HepG2 (cell line): ENCODE data around the gene HOXC10. TPM values are rescaled to one million over a fixed set of nuclear protein-coding genes. Genes with fewer than 3 reads are reported as not detected.

Experiments
- ATAC-seq: fragments of 200-7000 bp; cut with Tn5 transposase; 3 replicates; pipeline ENCODE4 v1.9.1; 2020; ENCODE audit warnings: mild to moderate bottlenecking, moderate library complexity
- BruUV-seq: library from RNA; stranded (reverse); fragments of 400-500 nt; replicated peaks from 2 replicates; lab custom pipeline; 2021; lab: Mats Ljungman, UMichigan
- CTCF ChIA-PET: fragments of 300-600 bp; formaldehyde crosslinking; extraction: SDS; loops from one replicate; lab custom pipeline; 2021; ENCODE audit warnings: low total read pairs, inconsistent platforms, low intra/inter-chr PET ratio; lab: Yijun Ruan, JAX
- POLR2A ChIA-PET: fragments of 350-600 bp; sonication (Branson Sonifier 250); formaldehyde crosslinking; loops from one replicate; lab custom pipeline; 2020; ENCODE audit warnings: antibody characterized with exemption, inconsistent platforms; lab: Yijun Ruan, JAX
- DNase-seq: peaks from one replicate; pipeline ENCODE4 v3.0.0-alpha.2; 2015; ENCODE audit warnings: low spot score
- FAIRE-seq: peaks from 3 replicates; lab custom pipeline; 2011; peaks lifted over from hg19 to GRCh38; lab: Jason Lieb, UNC
- H2AFZ ChIP-seq: one replicate; pipeline ENCODE4 v1.6.1; 2011; ENCODE audit warnings: low read length, inconsistent platforms
- H3K27ac ChIP-seq: fragments of 300-600 bp; 3 replicates; pipeline ENCODE4 v1.8.0; 2011; ENCODE audit warnings: mixed run types, mild to moderate bottlenecking, mixed read lengths, low read length, inconsistent platforms; ENCODE audit not compliant: insufficient read depth; ENCODE audit errors: extremely low read length
- H3K27me3 ChIP-seq, 2 experiments: fragments of 200-600 bp in 1 of 2; 2 replicates in 1 of 2; 3 replicates in 1 of 2; pipeline versions ENCODE4 v1.6.0 to v1.8.0; 2011; ENCODE audit warnings: low read length in 2 of 2, mild to moderate bottlenecking in 2 of 2, moderate library complexity in 2 of 2, inconsistent platforms in 1 of 2; ENCODE audit not compliant: insufficient read depth in 2 of 2, control insufficient read depth in 1 of 2
- H3K36me3 ChIP-seq, 2 experiments: fragments of 200-600 bp in 1 of 2; replicated peaks in 1 of 2; 2 replicates in 1 of 2; 3 replicates in 1 of 2; pipeline versions ENCODE4 v1.5.1 to v1.8.0; 2011; ENCODE audit warnings: low read length in 2 of 2, inconsistent platforms in 1 of 2; ENCODE audit not compliant: insufficient read depth in 2 of 2, control insufficient read depth in 1 of 2
- H3K4me1 ChIP-seq: 2 replicates; pipeline ENCODE4 v1.5.1; 2012; ENCODE audit warnings: low read length, inconsistent platforms; ENCODE audit not compliant: insufficient read depth
- H3K4me2 ChIP-seq: 2 replicates; pipeline ENCODE4 v1.6.0; 2011; ENCODE audit warnings: low read depth, low read length, inconsistent platforms
- H3K4me3 ChIP-seq, 3 experiments: fragments of 200-600 bp in 1 of 3; sonication (generic), shearing (Covaris generic) in 1 of 3; replicated peaks in 1 of 3; 2 replicates each; pipeline ENCODE4 v1.5.1; 2011 to 2016; ENCODE audit warnings: low read length in 3 of 3, inconsistent platforms in 2 of 3, low read depth in 2 of 3, mild to moderate bottlenecking in 2 of 3, control low read depth in 1 of 3, mixed read lengths in 1 of 3; ENCODE audit not compliant: insufficient read depth in 1 of 3
- H3K79me2 ChIP-seq: one replicate; pipeline ENCODE4 v1.6.1; 2011; ENCODE audit warnings: low read length, inconsistent platforms; ENCODE audit not compliant: insufficient read depth
- H3K9ac ChIP-seq: 2 replicates; pipeline ENCODE4 v1.6.0; 2011; ENCODE audit warnings: mild to moderate bottlenecking, low read depth, low read length, inconsistent platforms; ENCODE audit not compliant: insufficient read depth
- H3K9me3 ChIP-seq: 2 replicates; pipeline ENCODE4 v1.5.1; 2012; ENCODE audit warnings: mild to moderate bottlenecking, low read length
- H4K20me1 ChIP-seq: 2 replicates; pipeline ENCODE4 v1.6.0; 2011; ENCODE audit warnings: inconsistent platforms, mild to moderate bottlenecking, low read length, moderate library complexity; ENCODE audit not compliant: insufficient read depth
- AHR ChIP-seq: IDR thresholded peaks from 2 replicates; pipeline ENCODE4 v1.6.1; 2018; ENCODE audit warnings: missing genetic modification reagents, missing compliant biosample characterization
- GLMP ChIP-seq: sonication (generic); formaldehyde crosslinking; IDR thresholded peaks from 2 replicates; pipeline ENCODE4 v1.9.0; 2021; ENCODE audit warnings: missing genetic modification reagents, mild to moderate bottlenecking, borderline replicate concordance
- GMEB1 ChIP-seq: sonication (generic); formaldehyde crosslinking; IDR thresholded peaks from 2 replicates; pipeline ENCODE4 v1.5.1; 2020; ENCODE audit warnings: missing genetic modification reagents, mild to moderate bottlenecking, borderline replicate concordance
- GPBP1L1 ChIP-seq: sonication (generic); formaldehyde crosslinking; IDR thresholded peaks from 2 replicates; pipeline ENCODE4 v1.5.0; 2020; ENCODE audit warnings: mild to moderate bottlenecking, missing genetic modification reagents
- KLF15 ChIP-seq: sonication (generic); formaldehyde crosslinking; IDR thresholded peaks from 2 replicates; pipeline ENCODE4 v1.8.1; 2023; ENCODE audit warnings: borderline replicate concordance, mild to moderate bottlenecking, inconsistent platforms, missing genetic modification reagents, mixed read lengths
- MIXL1 ChIP-seq: IDR thresholded peaks from 2 replicates; pipeline ENCODE4 v1.6.1; 2016
- NFRKB ChIP-seq: fragments of 450-650 bp; IDR thresholded peaks from 2 replicates; pipeline ENCODE4 v1.6.1; 2017
- SOX5 ChIP-seq: IDR thresholded peaks from 2 replicates; pipeline ENCODE4 v1.6.1; 2016; ENCODE audit warnings: borderline replicate concordance
- SOX6 ChIP-seq, 2 experiments: fragments of 450-650 bp in 1 of 2; sonication (generic) in 1 of 2; formaldehyde crosslinking in 1 of 2; IDR thresholded peaks; 2 replicates each; pipeline versions ENCODE4 v1.4.0 to v1.6.1; 2017 to 2020; ENCODE audit warnings: antibody characterized with exemption in 1 of 2, mild to moderate bottlenecking in 1 of 2, missing genetic modification reagents in 1 of 2
- ZBTB26 ChIP-seq: IDR thresholded peaks from 2 replicates; pipeline ENCODE4 v1.6.1; 2016; ENCODE audit warnings: missing compliant biosample characterization, missing genetic modification reagents, borderline replicate concordance
- ZBTB33 ChIP-seq: sonication (generic); formaldehyde crosslinking; IDR thresholded peaks from 2 replicates; pipeline ENCODE4 v1.4.0; 2020; ENCODE audit warnings: missing genetic modification reagents
- ZFP36L2 ChIP-seq: sonication (generic); formaldehyde crosslinking; IDR thresholded peaks from 2 replicates; pipeline ENCODE4 v1.4.0; 2020; ENCODE audit warnings: missing genetic modification reagents
- ZFX ChIP-seq: sonication (generic); formaldehyde crosslinking; IDR thresholded peaks from 2 replicates; pipeline ENCODE4 v1.4.0; 2020; ENCODE audit warnings: mild to moderate bottlenecking, low read depth, missing genetic modification reagents, moderate library complexity
- ZNF562 ChIP-seq: sonication (generic); formaldehyde crosslinking; IDR thresholded peaks from 2 replicates; pipeline ENCODE4 v1.8.0; 2022; ENCODE audit warnings: missing genetic modification reagents, borderline replicate concordance
- ZNF576 ChIP-seq: sonication (generic); formaldehyde crosslinking; IDR thresholded peaks from 2 replicates; pipeline ENCODE4 v1.4.0; 2020; ENCODE audit warnings: mild to moderate bottlenecking, missing genetic modification reagents
- ZNF670 ChIP-seq: sonication (generic); formaldehyde crosslinking; IDR thresholded peaks from 2 replicates; pipeline ENCODE4 v1.8.0; 2022; ENCODE audit warnings: mild to moderate bottlenecking, missing genetic modification reagents, borderline replicate concordance
- ZNF841 ChIP-seq: sonication (generic); formaldehyde crosslinking; IDR thresholded peaks from 2 replicates; pipeline ENCODE4 v1.8.1; 2023; ENCODE audit warnings: missing genetic modification reagents, borderline replicate concordance
- WGBS: methylation state at CpG from one replicate; pipeline ENCODE4 v1.1.6; 2017; ENCODE audit warnings: low lambda C conversion rate; 5-methylcytosine and 5-hydroxymethylcytosine counted together
- in situ Hi-C: cut with HindIII; loops from 2 replicates; pipeline ENCODE4 v1.10.0; 2017; ENCODE audit warnings: low pct_unique_long_range_greater_than_20kb; ENCODE audit not compliant: extremely low pct_ligation_motif_present
- intact Hi-C: fragments of 100-400 bp; cut with micrococcal nuclease; formaldehyde crosslinking; loops from one replicate; pipeline ENCODE4 v1.10.0; 2022; ENCODE audit not compliant: unreplicated experiment
- polyA plus RNA-seq, 8 experiments: library from polyadenylated mRNA; depleted of rRNA in 3 of 8; stranded (reverse) in 7 of 8; unstranded in 1 of 8; fragments of >200 nt; fragmentation: Illumina TruSeq in 4 of 8; extraction: Trizol in 4 of 8; gene quantifications; 2 replicates each; pipeline versions ENCODE4 v1.2.1 to v1.2.3, GENCODE V29; 2011 to 2016; ENCODE audit warnings: low read depth in 4 of 8, missing spikeins in 1 of 8, mixed read lengths in 1 of 8; ENCODE audit not compliant: insufficient read depth in 1 of 8
- total RNA-seq, 5 experiments: library from RNA; depleted of rRNA; stranded (reverse); fragments of >200 nt; fragmentation: Illumina TruSeq; extraction: Trizol; gene quantifications; 2 replicates each; pipeline ENCODE4 v1.2.3, GENCODE V29; 2016; ENCODE audit warnings: low read depth in 1 of 5

The HOXC10 gene
- total and polyA plus RNA-seq, 2 of the 13 experiments (the other 11 are each of a cell fraction or from before 2014, with no cell fraction given): not detected

- no peak for ATAC-seq
- Histone ChIP-seq H4K20me1 (no peaks in the 10 kb centered on the region), H3K36me3 (no peaks in the 10 kb centered on the region), H3K4me3 (no peak overlapping the region), H3K4me2 (no peak overlapping the region), H3K27ac (no peak overlapping the region), H3K4me1 (peaks cover 7% of the 10 kb centered on the region; the same call in 1 of the 2 replicates), H3K9me3 (no peaks in the 10 kb centered on the region), H3K9ac (no peak overlapping the region), H3K27me3 (peaks cover 4 to 79% of the 10 kb centered on the region in 2 experiments; a peak in 4 of 5 replicates), H3K79me2 (no peaks in the 10 kb centered on the region), H2AFZ (no peak overlapping the region)
- in situ Hi-C loops (loop anchor here (5.0 kb wide), 2 partner anchors 101 to 161 kb away; no protein-coding TSS in a partner anchor), intact Hi-C loops (loop anchor here (5.0 kb wide), 1 partner anchor 106 kb away; no protein-coding TSS in a partner anchor)
- no peak for DNase-seq
- ChIA-PET POLR2A (no interaction called here), CTCF (interaction anchor here (1.3 to 3.7 kb wide), 3 partner anchors 25 to 170 kb away, joined by 5 to 33 read pairs (median 29); no protein-coding TSS in a partner anchor)
- BruUV-seq: no TSS peak
- no peak for FAIRE-seq
- WGBS: 48% methylated on average over 12 of the region's 16 CpGs
- TF ChIP-seq ZNF562 (CRISPR knock-in tag): no peak
- no peak for TF ChIP-seq GLMP
- TF ChIP-seq GPBP1L1: no peak
- TF ChIP-seq ZNF841 (CRISPR knock-in tag): no peak
- TF ChIP-seq ZNF576 (CRISPR knock-in tag): no peak
- no peak for TF ChIP-seq SOX5
- TF ChIP-seq ZBTB26 (CRISPR knock-in tag): no peak
- no peak for TF ChIP-seq GMEB1
- TF ChIP-seq MIXL1: no peak
- no peak for TF ChIP-seq ZFX (CRISPR knock-in tag)
- TF ChIP-seq KLF15 (CRISPR knock-in tag): no peak
- TF ChIP-seq ZNF670 (CRISPR knock-in tag): no peak
- no peak for TF ChIP-seq ZBTB33
- TF ChIP-seq SOX6 (IDR thresholded peaks at IDR 0.05): no peak
- no peak for TF ChIP-seq SOX6 (CRISPR knock-in tag; IDR thresholded peaks at IDR 0.05)
- no peak for TF ChIP-seq AHR (CRISPR knock-in tag)
- no peak for TF ChIP-seq NFRKB
- TF ChIP-seq ZFP36L2: no peak
Measured at GRCh38 chr12:54031480-54031879, 46.5 kb downstream of the HOXC10 start.
